Mononuclear cell (primary cell): Measurements from ENCODE around the gene LDB2. TPM values are rescaled to one million over a fixed set of nuclear protein-coding genes. Genes with fewer than 3 reads are reported as not detected.
"Not testable (repeated sequence)": the region's sequence is repeated elsewhere in the genome, so short reads cannot be mapped to it uniquely, and the experiment has no call there.

Experiments
- H3K27me3 ChIP-seq: 2 replicates; pipeline ENCODE4 v1.6.0; 2011; ENCODE audit warnings: low read length, control low read depth; ENCODE audit not compliant: insufficient read depth
- H3K4me1 ChIP-seq: 2 replicates; pipeline ENCODE4 v1.5.1; 2011; ENCODE audit warnings: mild to moderate bottlenecking, low read length, control low read depth; ENCODE audit not compliant: insufficient read depth
- H3K4me3 ChIP-seq: 2 replicates; pipeline ENCODE4 v1.5.1; 2011; ENCODE audit warnings: mild to moderate bottlenecking, low read length, moderate library complexity
- H3K9me3 ChIP-seq: 2 replicates; pipeline ENCODE4 v1.5.1; 2011; ENCODE audit warnings: low read depth, mild to moderate bottlenecking, control low read depth, low read length
- total RNA-seq: library from RNA; depleted of rRNA; stranded (reverse); fragments of >200 nt; gene quantifications from one replicate; pipeline ENCODE4 v1.2.3, GENCODE V29; 2012

LDB2 gene
- total RNA-seq, result 0.52 TPM

DNA sequence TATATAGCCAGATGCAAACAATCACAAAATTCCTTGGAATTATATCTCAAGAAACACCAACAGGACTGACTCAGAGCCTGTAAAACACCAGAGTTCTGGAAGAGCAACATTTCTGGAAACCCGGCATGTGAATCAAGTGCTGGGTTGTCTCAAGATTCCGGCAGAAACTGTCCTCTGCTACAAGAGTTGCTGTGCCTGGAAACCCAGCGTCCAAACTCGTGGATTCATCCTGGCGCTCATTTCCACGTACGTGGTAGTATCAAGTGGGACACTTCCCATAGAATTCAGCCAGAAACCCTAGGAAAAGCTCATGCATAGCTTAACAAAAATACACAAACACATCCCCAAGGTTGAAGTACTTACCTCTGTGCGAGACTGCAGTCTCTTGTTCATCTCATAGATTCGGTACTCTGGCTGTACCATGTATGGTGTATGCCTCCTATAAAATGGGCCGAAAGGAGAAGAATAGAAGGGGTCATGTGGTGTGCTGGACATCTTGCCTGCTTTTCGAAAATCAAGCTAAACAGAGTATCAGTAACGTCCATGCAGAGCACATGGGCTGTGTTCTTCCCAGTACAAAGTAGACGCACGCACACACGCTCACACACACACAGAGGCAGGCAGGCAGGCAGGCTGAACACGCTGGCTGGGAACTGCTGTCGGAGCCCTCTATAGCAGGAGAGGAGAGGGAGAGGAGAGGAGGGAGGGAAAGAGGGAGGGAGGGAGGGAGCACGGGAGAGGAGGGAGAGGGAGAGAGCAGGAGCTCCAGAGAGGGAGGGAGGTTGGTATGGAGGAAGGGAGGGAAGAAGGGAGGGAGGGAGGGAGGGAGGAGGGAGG, at the start of gene LDB2:
LDB2 (minus strand) TSS at position 655 of the 837 bp plus-strand sequence.
- Histone ChIP-seq H3K27me3 (peaks cover 10% of the 10 kb centered on the region), H3K4me1 (no peaks in the 10 kb centered on the region), H3K4me3 (no peak within 1 kb of the TSS), H3K9me3 (no peaks in the 10 kb centered on the region)

GRCh38 chr4:16942491-16942890, 44.0 kb upstream of the LDB2 start:
- Histone ChIP-seq H3K4me1 (no peaks in the 10 kb centered on the region), H3K9me3 (no peaks in the 10 kb centered on the region), H3K4me3 (no peak overlapping the region), H3K27me3 (no peaks in the 10 kb centered on the region)

GRCh38 chr4:16939178-16939577, 40.7 kb upstream of the LDB2 start:
- no peak overlapping the region for H3K4me3 ChIP-seq
- no peaks in the 10 kb centered on the region for H3K9me3 ChIP-seq

DNA sequence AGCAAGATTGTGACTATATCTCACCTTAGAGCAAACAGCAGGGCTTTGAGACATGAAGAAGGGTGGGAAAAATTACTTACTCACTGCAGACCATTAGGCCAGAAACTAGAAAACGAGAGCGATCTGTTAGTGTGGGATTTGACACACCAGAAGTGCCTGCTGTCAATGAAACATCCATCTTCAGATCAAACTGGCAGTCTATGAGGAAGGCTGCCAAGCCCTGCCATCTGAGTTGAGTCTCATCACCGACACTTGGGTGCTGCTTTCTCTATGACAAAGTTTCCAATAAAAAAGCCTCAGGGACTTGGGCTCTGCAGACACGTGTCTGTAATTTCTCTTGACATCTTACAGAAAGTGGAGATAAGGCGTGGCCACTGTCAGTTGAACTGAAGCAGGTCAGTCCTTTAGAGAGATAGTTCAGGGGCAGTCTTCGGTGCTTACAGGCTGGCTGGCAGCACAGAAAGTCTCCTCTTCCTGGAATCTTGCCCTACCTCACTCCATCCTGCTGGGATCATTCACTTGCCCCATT, 40.1 kb upstream of the LDB2 start:
- H3K27me3 ChIP-seq, result no peaks in the 10 kb centered on the region
- no peak overlapping the region for H3K4me3 ChIP-seq
- H3K9me3 ChIP-seq, result no peaks in the 10 kb centered on the region
- H3K4me1 ChIP-seq, result no peaks in the 10 kb centered on the region

More at GRCh38 chr4:16939178-16939577, 40.7 kb upstream of the LDB2 start:
- H3K4me1 ChIP-seq, result no peaks in the 10 kb centered on the region
- no peaks in the 10 kb centered on the region for H3K27me3 ChIP-seq

- Histone ChIP-seq H3K4me1 (no peaks in the 10 kb centered on the region), H3K4me3 (no peak overlapping the region), H3K27me3 (no peaks in the 10 kb centered on the region), H3K9me3 (no peaks in the 10 kb centered on the region)
These were observed 33.2 kb upstream of the LDB2 start for GRCh38 chr4:16931339-16932305.

DNA sequence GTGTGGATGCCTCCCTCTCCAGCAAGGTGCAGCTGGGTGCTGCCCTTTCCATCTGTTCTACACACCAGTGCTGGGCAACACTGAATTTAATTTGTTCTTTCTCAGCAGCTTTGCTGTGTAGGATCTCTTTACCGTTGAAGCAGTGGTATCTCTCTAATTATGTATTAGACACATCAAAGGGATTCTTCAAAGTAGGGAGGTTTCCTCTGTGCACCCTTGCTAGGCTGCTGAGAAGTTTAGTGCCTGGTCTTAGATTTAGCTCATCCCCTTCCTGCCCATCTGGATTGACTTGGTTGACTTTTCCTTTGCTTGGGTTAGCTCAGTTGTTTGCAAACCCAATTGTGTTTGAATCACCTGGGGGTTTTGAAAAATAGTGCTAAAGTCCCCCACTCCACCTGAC, 27.8 kb upstream of the LDB2 start:
- H3K27me3 ChIP-seq, result no peaks in the 10 kb centered on the region
- H3K9me3 ChIP-seq, result no peaks in the 10 kb centered on the region
- no peaks in the 10 kb centered on the region for H3K4me1 ChIP-seq
- H3K4me3 ChIP-seq, result no peak overlapping the region

DNA sequence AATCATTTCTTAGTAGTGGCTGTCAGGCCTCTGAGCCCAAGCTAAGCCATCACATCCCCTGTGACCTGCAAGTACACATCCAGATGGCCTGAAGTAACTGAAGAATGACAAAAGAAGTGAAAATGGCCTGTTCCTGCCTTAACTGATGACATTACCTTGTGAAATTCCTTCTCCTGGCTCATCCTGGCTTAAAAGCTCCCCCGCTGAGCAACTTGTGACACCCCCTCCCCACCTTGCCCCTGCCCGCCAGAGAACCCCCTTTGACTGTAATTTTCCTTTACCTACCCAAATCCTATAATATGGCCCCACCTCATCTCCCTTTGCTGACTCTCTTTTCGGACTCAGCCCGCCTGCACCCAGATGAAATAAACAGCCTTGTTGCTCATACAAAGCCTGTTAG, 20.3 kb upstream of the LDB2 start:
- not testable (repeated sequence) for H3K9me3 ChIP-seq, H3K27me3 ChIP-seq, H3K4me3 ChIP-seq, H3K4me1 ChIP-seq

GRCh38 chr4:16916719-16917337, 18.4 kb upstream of the LDB2 start:
- no peaks in the 10 kb centered on the region for H3K27me3 ChIP-seq
- no peaks in the 10 kb centered on the region for H3K4me1 ChIP-seq
- H3K9me3 ChIP-seq, result no peaks in the 10 kb centered on the region
- no peak overlapping the region for H3K4me3 ChIP-seq

- Histone ChIP-seq H3K9me3 (no peaks in the 10 kb centered on the region), H3K27me3 (no peaks in the 10 kb centered on the region), H3K4me1 (no peaks in the 10 kb centered on the region), H3K4me3 (no peak overlapping the region)
These were observed 17.6 kb upstream of the LDB2 start for GRCh38 chr4:16916031-16916430.

DNA sequence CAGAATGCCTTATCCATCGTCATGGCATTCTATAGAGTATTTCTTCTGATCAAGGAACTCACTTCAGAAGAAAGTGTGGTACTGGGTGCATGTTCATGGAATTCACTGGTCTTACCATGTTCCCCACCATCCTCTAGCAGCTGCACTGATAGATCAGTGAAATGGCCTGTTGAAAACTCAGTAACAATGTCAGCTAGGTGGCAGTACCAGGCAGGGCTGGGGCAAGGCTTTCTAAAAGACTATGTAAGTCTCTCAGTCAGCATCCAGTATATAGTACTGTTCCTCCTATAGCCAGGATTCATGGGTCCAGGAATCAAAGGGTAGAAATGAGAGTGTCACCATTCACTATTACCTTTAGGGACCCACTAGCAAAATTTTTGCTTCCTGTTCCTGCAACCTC, 15.8 kb upstream of the LDB2 start:
- no peaks in the 10 kb centered on the region for H3K4me1 ChIP-seq
- H3K9me3 ChIP-seq, result no peaks in the 10 kb centered on the region
- no peaks in the 10 kb centered on the region for H3K27me3 ChIP-seq
- H3K4me3 ChIP-seq, result no peak overlapping the region

DNA sequence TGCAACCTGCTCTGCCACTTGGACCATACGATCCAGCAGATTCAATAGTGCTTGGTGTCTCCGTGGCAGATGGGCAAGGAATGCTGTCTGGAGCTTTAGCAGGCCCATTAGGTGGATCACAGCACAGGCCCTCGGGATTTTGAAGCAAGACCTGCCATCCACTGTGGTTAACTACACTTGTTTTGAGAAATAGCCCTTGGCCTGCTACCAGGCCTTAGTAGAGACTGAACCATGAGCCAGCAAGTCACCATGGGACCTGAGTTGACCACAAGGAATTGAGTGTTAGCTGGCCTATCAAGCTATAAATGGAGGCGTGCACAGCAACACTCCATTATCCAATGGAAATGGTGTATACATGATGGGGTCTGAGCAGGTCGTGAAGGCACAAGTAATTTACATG, 14.5 kb upstream of the LDB2 start:
- Histone ChIP-seq H3K4me3 (no peak overlapping the region), H3K9me3 (no peaks in the 10 kb centered on the region), H3K4me1 (no peaks in the 10 kb centered on the region), H3K27me3 (no peaks in the 10 kb centered on the region)

GRCh38 chr4:16909281-16909680, 10.8 kb upstream of the LDB2 start:
- no peaks in the 10 kb centered on the region for H3K9me3 ChIP-seq
- H3K27me3 ChIP-seq, result no peaks in the 10 kb centered on the region
- no peak overlapping the region for H3K4me3 ChIP-seq
- H3K4me1 ChIP-seq, result no peaks in the 10 kb centered on the region

- Histone ChIP-seq H3K4me3 (no peak overlapping the region), H3K4me1 (no peaks in the 10 kb centered on the region), H3K27me3 (no peaks in the 10 kb centered on the region), H3K9me3 (no peaks in the 10 kb centered on the region)
These were observed 10.1 kb upstream of the LDB2 start for GRCh38 chr4:16908377-16909021.

GRCh38 chr4:16900325-16900724, 1.9 kb upstream of the LDB2 start:
- Histone ChIP-seq H3K9me3 (no peaks in the 10 kb centered on the region), H3K27me3 (peaks cover 10% of the 10 kb centered on the region), H3K4me3 (no peak overlapping the region), H3K4me1 (no peaks in the 10 kb centered on the region)
